Activated CD4-positive, alpha-beta T cell treated with anti-CD3 and anti-CD28 coated beads for 1 hour (primary cell): ENCODE data around the gene EME1.

Experiments used
- DNase-seq: peaks from one replicate; pipeline ENCODE4 v3.0.0-alpha.2; 2020

EME1 gene

DNA sequence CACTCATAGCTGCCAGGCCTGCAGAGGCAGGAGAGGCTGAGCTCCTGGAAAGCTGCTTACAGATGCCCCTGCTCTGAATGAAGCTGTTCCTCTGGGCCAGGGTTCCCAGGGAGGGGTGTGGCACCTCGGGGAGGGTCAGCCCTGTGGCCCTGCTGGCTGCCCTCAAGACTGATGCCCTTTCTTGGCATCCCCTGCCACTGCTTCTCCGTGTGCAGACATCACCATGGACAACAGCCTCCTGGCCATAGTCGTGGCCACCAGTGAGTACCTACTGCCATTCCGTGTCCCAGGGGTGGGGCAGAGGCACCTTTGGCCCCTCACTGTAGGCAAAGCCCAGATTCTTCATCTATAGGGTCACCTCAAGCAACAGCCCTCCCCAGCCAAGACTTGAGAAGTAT, 9.0 kb upstream of the EME1 start:
- no peak for DNase-seq

- DNase-seq: no peak
Measured at GRCh38 chr17:50364715-50365114, 8.3 kb upstream of the EME1 start.

- no peak for DNase-seq
Measured at GRCh38 chr17:50365165-50365564, 7.9 kb upstream of the EME1 start.

GRCh38 chr17:50365649-50366393, 7.2 kb upstream of the EME1 start:
- DNase-seq: no peak

- no peak for DNase-seq
Measured at GRCh38 chr17:50367401-50367800, 5.6 kb upstream of the EME1 start.

GRCh38 chr17:50370052-50370451, 3.0 kb upstream of the EME1 start:
- DNase-seq: no peak

DNA sequence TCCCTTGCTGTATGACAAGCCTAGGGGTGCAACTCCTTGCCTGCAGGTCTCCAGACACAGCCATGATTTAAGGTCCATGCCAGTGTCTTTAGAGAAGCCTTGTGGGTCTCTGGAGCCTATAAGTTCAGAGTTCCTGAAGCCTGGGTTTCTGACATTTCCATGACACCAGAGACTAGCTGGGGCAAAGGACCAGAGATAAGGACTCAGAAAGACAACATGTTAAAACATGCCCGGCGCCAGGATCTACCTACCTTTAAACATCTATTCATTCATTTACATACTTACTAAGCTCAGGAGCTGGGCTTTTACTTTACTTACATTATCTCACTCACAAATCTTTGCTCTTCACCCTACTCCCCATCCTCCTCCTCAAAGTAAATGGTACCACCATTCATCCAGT, 1.5 kb upstream of the EME1 start:
- DNase-seq: no peak

- DNase-seq: no peak
Measured at GRCh38 chr17:50372222-50372757, 739 bp upstream of the EME1 start.

- no peak for DNase-seq
Measured at GRCh38 chr17:50373705-50374104, 676 bp downstream of the EME1 start.

DNA sequence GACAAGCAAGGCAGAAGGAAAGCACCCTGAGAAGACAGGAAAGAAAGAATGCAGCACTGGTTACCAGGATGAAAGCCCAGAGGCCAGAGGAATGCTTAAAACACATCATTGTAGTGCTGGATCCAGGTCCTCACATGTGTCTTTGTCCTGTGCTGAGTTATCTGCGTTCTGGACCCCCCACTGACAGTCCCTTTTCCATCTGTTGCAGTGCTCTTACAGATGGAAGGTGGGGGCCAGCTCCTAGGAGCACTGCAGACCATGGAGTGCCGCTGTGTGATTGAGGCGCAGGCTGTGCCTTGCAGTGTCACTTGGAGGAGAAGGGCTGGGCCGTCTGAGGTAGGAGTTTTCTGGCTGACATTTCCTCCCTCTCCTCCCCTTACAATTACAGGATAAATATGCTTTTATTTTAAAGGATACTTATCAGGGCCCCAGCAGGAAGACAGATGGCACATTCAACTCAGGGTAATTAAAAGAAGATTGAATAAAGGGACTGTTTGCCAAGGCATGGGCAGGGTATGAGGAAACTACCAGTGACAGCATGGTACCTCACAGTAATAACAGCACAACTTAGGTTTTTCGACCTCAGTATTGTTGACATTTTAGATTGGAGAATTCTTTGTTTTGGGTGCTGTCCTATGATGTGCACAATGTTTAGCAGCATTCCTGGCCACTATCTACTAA, 3.0 kb downstream of the EME1 start:
- DNase-seq: no peak

- no peak for DNase-seq
Measured at GRCh38 chr17:50379351-50380132, 6.5 kb downstream of the EME1 start.

GRCh38 chr17:50380369-50381259, 7.6 kb downstream of the EME1 start:
- no peak for DNase-seq

- no peak for DNase-seq
Measured at GRCh38 chr17:50381260-50381815, 8.3 kb downstream of the EME1 start.

GRCh38 chr17:50381920-50382319, 8.9 kb downstream of the EME1 start:
- no peak for DNase-seq

DNA sequence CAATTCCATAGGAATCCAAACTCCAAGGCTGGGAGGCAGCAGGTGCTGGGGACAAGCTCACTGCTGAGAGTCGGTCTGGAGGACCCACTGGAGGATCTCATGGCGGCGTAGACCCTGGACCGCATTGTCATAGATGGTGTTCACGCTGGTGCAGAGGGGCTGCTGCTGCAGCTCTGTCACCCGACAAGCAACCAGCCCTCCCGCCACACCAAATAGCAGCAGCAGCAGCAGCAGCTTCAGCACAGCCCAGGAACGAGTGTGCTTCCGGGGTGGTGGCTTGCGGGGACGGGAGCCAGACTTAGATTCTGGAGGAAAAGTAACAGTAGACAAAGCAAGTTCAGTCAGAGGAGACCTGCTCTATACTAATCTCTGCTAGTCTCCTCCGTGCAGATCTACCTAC, 9.9 kb downstream of the EME1 start:
- DNase-seq: no peak

DNA sequence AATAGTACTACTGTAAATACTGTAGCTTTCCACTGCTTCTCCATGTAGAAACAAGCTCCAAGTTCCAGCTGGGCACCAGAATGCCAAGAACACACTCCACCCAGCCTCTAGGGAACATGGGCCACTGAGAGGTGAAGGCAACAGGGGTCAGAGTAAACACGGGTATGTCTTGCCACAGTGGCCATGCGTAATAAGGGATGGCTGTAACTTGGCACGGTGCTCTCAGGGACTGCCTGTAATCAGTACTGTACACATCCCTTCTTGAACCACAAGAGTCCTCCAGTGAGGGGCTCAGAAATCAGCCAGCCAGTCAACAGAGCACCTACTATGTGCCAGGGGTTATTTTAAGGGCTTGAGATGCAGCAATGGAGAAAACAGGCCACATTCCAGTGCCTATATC, 13.5 kb downstream of the EME1 start:
- no peak for DNase-seq

- DNase-seq: no peak
Measured at GRCh38 chr17:50388728-50389127, 15.7 kb downstream of the EME1 start.

- DNase-seq: no peak
Measured at GRCh38 chr17:50389534-50389933, 16.5 kb downstream of the EME1 start.

GRCh38 chr17:50392621-50393020, 19.6 kb downstream of the EME1 start:
- DNase-seq: no peak

DNA sequence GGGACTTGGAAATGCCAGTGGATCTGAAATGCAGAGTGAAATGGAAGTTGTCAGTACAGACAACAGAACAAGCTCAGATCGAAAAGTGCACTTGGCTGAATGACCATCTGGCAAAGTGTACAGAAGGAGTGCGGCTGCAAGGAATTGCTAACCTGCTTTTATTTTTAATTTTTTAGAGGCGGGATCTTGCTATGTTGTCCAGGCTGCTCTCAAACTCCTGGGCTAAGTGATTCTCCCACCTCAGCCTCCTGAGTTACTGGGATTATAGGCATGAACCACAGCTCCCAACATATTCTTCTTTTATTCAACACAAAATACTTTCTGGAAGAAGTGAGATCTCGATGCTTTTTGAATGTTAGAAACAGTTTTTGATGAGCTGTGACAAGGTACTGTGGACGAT, 20.7 kb downstream of the EME1 start:
- DNase-seq: no peak

DNA sequence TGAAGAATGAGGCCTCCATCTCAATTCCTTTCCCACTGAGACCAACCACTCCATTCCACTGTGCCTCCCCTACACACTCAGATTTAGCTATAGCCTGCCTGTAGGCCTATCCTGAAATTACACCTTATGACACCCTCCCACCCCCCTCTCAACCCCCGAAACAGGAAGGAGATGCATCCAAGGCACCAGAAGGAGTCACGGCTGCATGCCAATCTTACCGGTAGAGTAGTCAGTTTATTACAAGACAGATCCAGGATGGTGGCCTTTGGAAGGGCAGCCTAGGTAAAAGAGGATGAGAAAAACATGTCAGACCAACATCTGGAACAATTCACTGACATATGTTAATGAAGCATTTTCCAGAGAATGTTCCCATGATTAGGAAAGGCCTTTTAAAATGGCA, 21.7 kb downstream of the EME1 start:
- no peak for DNase-seq
